Lower leg skin (tissue), 3 donors: Measurements from ENCODE around the gene SLX4IP.

Experiments used
- CTCF ChIP-seq, 3 donors: fragments of 450-650 bp; IDR thresholded peaks; one replicate each; pipeline ENCODE4 v1.5.1; 2016; ENCODE audit warnings: antibody characterized with exemption in 3 of 3, mild to moderate bottlenecking in 3 of 3, moderate library complexity in 2 of 3
- POLR2A ChIP-seq, 2 donors: fragments of 450-650 bp; IDR thresholded peaks; one replicate each; pipeline ENCODE4 v1.6.1; 2016 to 2017; ENCODE audit warnings: antibody characterized with exemption in 2 of 2, mild to moderate bottlenecking in 1 of 2, moderate library complexity in 1 of 2

- no peak for TF ChIP-seq CTCF (IDR thresholded peaks at IDR 0.05)
- TF ChIP-seq POLR2A (IDR thresholded peaks at IDR 0.05), result no peak
These were observed 231.9 kb downstream of the SLX4IP start for GRCh38 chr20:10667077-10667401.
